Mesendoderm (in vitro differentiated cells): ENCODE results near the gene SBNO2.
A peak's percentile ranks its signal among the peaks of the same experiment; 100 is the strongest.

Experiments used
- DNase-seq: peaks from one replicate; pipeline ENCODE4 v3.0.0; 2013
- H2AK5ac ChIP-seq: 2 replicates; pipeline ENCODE4 v1.6.1; 2013; ENCODE audit warnings: low read length, inconsistent platforms
- H2BK120ac ChIP-seq: 2 replicates; pipeline ENCODE4 v1.6.1; 2013; ENCODE audit warnings: low read depth, mild to moderate bottlenecking, low read length, moderate library complexity, mixed read lengths
- H2BK15ac ChIP-seq: replicated peaks from 2 replicates; pipeline ENCODE4 v1.6.1; 2013; ENCODE audit warnings: low read depth, mild to moderate bottlenecking, moderate library complexity
- H2BK5ac ChIP-seq: 2 replicates; pipeline ENCODE4 v1.6.1; 2013; ENCODE audit warnings: low read length, inconsistent platforms
- H3K18ac ChIP-seq: 2 replicates; pipeline ENCODE4 v1.6.1; 2013; ENCODE audit warnings: mild to moderate bottlenecking, low read length, mixed read lengths
- H3K23ac ChIP-seq: one replicate; pipeline ENCODE4 v1.6.1; 2013; ENCODE audit warnings: low read length
- H3K27ac ChIP-seq: 2 replicates; pipeline ENCODE4 v1.5.1; 2013; ENCODE audit warnings: low read depth, mild to moderate bottlenecking, inconsistent platforms, low read length, moderate library complexity
- H3K27me3 ChIP-seq: 2 replicates; pipeline ENCODE4 v1.6.1; 2013; ENCODE audit warnings: low read length, control low read depth, mild to moderate bottlenecking, inconsistent platforms; ENCODE audit not compliant: insufficient read depth, poor library complexity
- H3K36me3 ChIP-seq: 2 replicates; pipeline ENCODE4 v1.6.1; 2013; ENCODE audit warnings: low read length, inconsistent platforms; ENCODE audit not compliant: control insufficient read depth, insufficient read depth
- H3K4ac ChIP-seq: one replicate; pipeline ENCODE4 v1.6.1; 2013; ENCODE audit warnings: low read depth, mild to moderate bottlenecking, low read length, moderate library complexity
- H3K4me1 ChIP-seq: 2 replicates; pipeline ENCODE4 v1.6.1; 2013; ENCODE audit warnings: low read depth, low read length, inconsistent platforms; ENCODE audit not compliant: control insufficient read depth
- H3K4me2 ChIP-seq: 2 replicates; pipeline ENCODE4 v1.6.1; 2013; ENCODE audit warnings: low read length
- H3K4me3 ChIP-seq: 2 replicates; pipeline ENCODE4 v1.5.1; 2013; ENCODE audit warnings: mild to moderate bottlenecking, low read length
- H3K56ac ChIP-seq: one replicate; pipeline ENCODE4 v1.6.1; 2013; ENCODE audit warnings: low read length
- H3K79me1 ChIP-seq: 2 replicates; pipeline ENCODE4 v1.6.1; 2013; ENCODE audit warnings: low read length, inconsistent platforms
- H3K79me2 ChIP-seq: 2 replicates; pipeline ENCODE4 v1.6.1; 2013; ENCODE audit warnings: mild to moderate bottlenecking, low read length; ENCODE audit not compliant: control insufficient read depth, insufficient read depth
- H3K9ac ChIP-seq: 2 replicates; pipeline ENCODE4 v1.6.1; 2013; ENCODE audit warnings: low read length, inconsistent platforms
- H4K5ac ChIP-seq: one replicate; pipeline ENCODE4 v1.6.1; 2013; ENCODE audit warnings: low read length
- H4K8ac ChIP-seq: one replicate; pipeline ENCODE4 v1.6.1; 2013; ENCODE audit warnings: low read depth, mild to moderate bottlenecking, control low read depth, low read length, moderate library complexity
- WGBS: extraction: QIAGEN DNeasy Blood & Tissue Kit; methylation state at CpG from one replicate; pipeline ENCODE4 v1.1.7; 2013; ENCODE audit warnings: low lambda C conversion rate, missing lambda C conversion rate; ENCODE audit not compliant: insufficient coverage; ENCODE audit errors: extremely low coverage; 5-methylcytosine and 5-hydroxymethylcytosine counted together

Gene SBNO2

GRCh38 chr19:1069009-1069779 is 104.9 kb downstream of the SBNO2 start:
- no peaks in the 10 kb centered on the region for H3K36me3 ChIP-seq
- no peak overlapping the region for H2BK120ac ChIP-seq
- peaks cover 4% of the 10 kb centered on the region for H3K4me1 ChIP-seq
- H2BK15ac ChIP-seq = no peak overlapping the region
- H3K27ac ChIP-seq = no peak overlapping the region
- H3K9ac ChIP-seq = no peak overlapping the region
- no CpG with 5 or more reads among the region's 25 CpGs for WGBS
- peaks cover 5% of the 10 kb centered on the region for H3K27me3 ChIP-seq
- H3K4ac ChIP-seq = no peak overlapping the region
- no peak overlapping the region for H2AK5ac ChIP-seq
- H3K4me2 ChIP-seq = no peak overlapping the region
- no peak overlapping the region for H3K4me3 ChIP-seq
- no peak overlapping the region for H3K56ac ChIP-seq
- no peak overlapping the region for H3K23ac ChIP-seq
- no peaks in the 10 kb centered on the region for H3K79me1 ChIP-seq
- DNase-seq = no peak
- H2BK5ac ChIP-seq = no peak overlapping the region
- no peak overlapping the region for H4K8ac ChIP-seq
- no peak overlapping the region for H4K5ac ChIP-seq
- H3K18ac ChIP-seq = no peak overlapping the region
- no peaks in the 10 kb centered on the region for H3K79me2 ChIP-seq

DNA sequence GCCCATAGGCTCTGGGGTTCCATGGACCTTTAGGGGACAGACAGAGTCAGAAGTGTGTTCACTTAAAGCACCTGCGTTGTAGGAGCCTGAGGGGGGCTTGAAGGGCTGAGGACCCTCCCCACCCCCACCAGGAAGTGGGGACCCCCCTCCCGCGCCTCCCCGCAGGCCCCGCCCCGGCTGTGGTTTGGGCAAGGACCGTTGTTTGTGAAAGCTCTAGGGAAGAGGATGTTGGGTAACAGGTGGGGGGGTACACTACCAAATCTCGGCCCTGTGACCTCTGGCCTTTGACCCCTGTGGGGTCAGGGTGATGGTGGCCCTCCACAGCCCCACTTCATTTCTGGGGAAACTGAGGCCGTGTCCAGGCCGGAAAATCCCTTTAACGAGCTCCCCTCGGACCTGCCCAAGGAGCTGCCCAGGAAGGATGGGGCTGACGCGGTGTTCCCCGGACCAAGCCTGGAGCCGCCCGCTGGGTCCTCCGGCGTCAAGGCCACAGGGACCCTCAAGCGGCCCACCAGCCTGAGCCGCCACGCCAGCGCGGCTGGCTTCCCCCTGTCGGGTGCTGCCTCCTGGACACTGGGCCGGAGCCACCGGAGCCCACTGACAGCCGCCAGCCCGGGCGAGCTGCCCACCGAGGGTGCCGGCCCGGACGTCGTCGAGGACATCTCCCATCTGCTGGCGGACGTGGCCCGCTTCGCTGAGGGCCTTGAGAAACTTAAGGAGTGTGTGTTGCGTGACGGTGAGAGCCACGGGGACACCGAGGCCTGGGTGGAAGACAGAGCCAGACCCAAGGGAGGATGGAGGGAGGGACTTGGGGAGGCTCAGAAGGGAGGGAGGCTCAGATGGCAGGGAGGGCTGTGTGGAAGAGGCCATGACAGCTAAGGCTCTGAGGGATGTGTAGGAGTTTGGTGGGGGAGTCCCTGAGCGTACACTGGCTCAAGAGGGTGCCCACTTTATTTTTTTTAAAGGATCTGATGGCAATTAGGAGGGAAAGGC is 105.8 kb downstream of the SBNO2 start:
- Histone ChIP-seq H3K4me3 (no peak overlapping the region), H3K36me3 (no peaks in the 10 kb centered on the region), H3K4me1 (peaks cover 4% of the 10 kb centered on the region), H2AK5ac (no peak overlapping the region), H3K27ac (no peak overlapping the region), H3K23ac (no peak overlapping the region), H3K27me3 (peaks cover 5% of the 10 kb centered on the region), H3K4ac (no peak overlapping the region), H3K18ac (no peak overlapping the region), H3K79me1 (no peaks in the 10 kb centered on the region), H3K4me2 (no peak overlapping the region), H3K79me2 (no peaks in the 10 kb centered on the region), H3K56ac (no peak overlapping the region), H2BK5ac (no peak overlapping the region), H2BK15ac (no peak overlapping the region), H2BK120ac (no peak overlapping the region), H4K8ac (no peak overlapping the region), H3K9ac (no peak overlapping the region), H4K5ac (no peak overlapping the region)
- WGBS = no CpG with 5 or more reads among the region's 45 CpGs
- no peak for DNase-seq

GRCh38 chr19:1067341-1067957 is 106.6 kb downstream of the SBNO2 start:
- WGBS = no CpG with 5 or more reads among the region's 38 CpGs
- Histone ChIP-seq H3K4me2 (peak overlapping the region; percentile 20), H3K4me1 (peaks cover 4% of the 10 kb centered on the region), H3K9ac (peak overlapping the region; percentile 44), H3K4me3 (no peak overlapping the region), H3K79me2 (no peaks in the 10 kb centered on the region), H2BK5ac (no peak overlapping the region), H3K18ac (peak overlapping the region; percentile 10), H3K79me1 (no peaks in the 10 kb centered on the region), H4K5ac (no peak overlapping the region), H4K8ac (no peak overlapping the region), H3K27me3 (peaks cover 5% of the 10 kb centered on the region), H3K56ac (peak overlapping the region; percentile 64), H3K4ac (no peak overlapping the region), H2AK5ac (no peak overlapping the region), H3K27ac (no peak overlapping the region), H2BK120ac (no peak overlapping the region), H2BK15ac (no peak overlapping the region), H3K23ac (no peak overlapping the region), H3K36me3 (no peaks in the 10 kb centered on the region)
- no peak for DNase-seq

DNA sequence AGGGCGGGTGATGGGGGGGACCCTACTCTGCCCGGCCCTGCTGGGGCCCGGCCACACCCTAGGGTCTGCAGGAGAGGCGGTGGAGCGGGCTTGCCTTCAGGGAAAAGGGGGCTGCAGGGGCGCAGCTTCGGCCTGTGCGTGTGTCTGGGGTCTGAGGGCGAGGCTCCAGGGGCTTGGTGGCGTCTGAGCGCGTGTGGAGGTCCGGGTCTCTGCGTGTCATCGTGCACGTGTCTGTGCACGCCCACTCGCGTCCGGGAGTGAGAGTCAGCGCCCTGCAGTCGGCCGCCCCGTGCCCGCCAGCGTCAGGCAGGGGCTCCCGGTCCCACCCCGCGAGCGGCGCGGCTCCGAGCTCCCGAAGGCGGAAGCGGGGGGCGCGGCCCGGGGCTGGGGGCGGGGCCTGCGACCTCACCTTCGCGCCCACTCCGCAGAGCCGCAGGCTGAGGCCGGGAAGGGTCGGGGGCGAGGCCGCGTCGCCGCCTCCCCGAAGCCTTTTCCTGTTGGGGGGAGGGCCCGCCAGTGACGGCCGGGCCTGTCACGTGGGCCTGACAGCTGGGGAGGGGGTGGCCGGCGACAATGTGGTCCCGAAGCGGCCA is 107.2 kb downstream of the SBNO2 start, which contains the start of gene ARHGAP45:
ARHGAP45 (plus strand) TSS at position 420 of the 593 bp plus-strand sequence. CDS start 239 bp downstream, outside the sequence.
- H2BK15ac ChIP-seq = no peak within 1 kb of the TSS
- WGBS = no CpG with 5 or more reads among the region's 61 CpGs
- no peaks in the 10 kb centered on the region for H3K36me3 ChIP-seq
- H3K18ac ChIP-seq = peak within 1 kb of the TSS; percentile 10
- H2BK120ac ChIP-seq = no peak within 1 kb of the TSS
- H3K4ac ChIP-seq = peak within 1 kb of the TSS; percentile 10
- no peak within 1 kb of the TSS for H4K8ac ChIP-seq
- H3K56ac ChIP-seq = peak within 1 kb of the TSS; percentile 89
- peak within 1 kb of the TSS; percentile 68 for H3K4me2 ChIP-seq
- DNase-seq = peak; percentile 53
- no peak within 1 kb of the TSS for H3K23ac ChIP-seq
- no peaks in the 10 kb centered on the region for H3K79me1 ChIP-seq
- H3K4me3 ChIP-seq = no peak within 1 kb of the TSS
- no peak within 1 kb of the TSS for H4K5ac ChIP-seq
- peaks cover 5% of the 10 kb centered on the region for H3K27me3 ChIP-seq
- peak within 1 kb of the TSS; percentile 68 for H3K9ac ChIP-seq
- peaks cover 4% of the 10 kb centered on the region for H3K4me1 ChIP-seq
- H3K27ac ChIP-seq = no peak within 1 kb of the TSS
- no peaks in the 10 kb centered on the region for H3K79me2 ChIP-seq
- no peak within 1 kb of the TSS for H2BK5ac ChIP-seq
- no peak within 1 kb of the TSS for H2AK5ac ChIP-seq

DNA sequence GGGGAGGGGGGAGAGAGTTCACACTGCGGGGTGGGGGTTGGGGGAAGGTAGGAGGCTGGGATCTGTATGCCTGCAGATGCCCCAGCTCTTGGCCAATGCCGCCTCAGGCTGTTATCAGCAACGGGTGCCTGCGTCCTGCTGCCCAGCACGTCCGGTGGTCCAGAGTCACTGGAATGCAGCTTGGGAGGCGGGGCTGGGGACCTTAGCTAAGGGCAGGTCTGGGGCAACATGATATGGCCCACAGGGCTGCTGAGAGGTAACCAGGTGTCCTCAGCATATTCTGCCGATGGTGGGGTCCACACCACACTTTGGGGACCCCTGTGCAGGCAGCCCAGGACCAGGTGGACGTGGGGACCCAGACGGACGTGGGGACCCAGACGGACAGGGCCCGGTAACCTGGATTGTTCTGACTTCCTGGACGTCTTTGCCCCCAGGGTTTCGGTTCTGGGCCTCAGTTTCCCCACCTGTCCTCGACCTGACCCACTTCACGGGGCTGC is 107.8 kb downstream of the SBNO2 start:
- DNase-seq = peak; percentile 78
- peak overlapping the region; percentile 89 for H3K56ac ChIP-seq
- H4K5ac ChIP-seq = no peak overlapping the region
- H3K79me2 ChIP-seq = no peaks in the 10 kb centered on the region
- H3K36me3 ChIP-seq = no peaks in the 10 kb centered on the region
- H3K9ac ChIP-seq = peak overlapping the region; percentile 68
- no peak overlapping the region for H3K27ac ChIP-seq
- no peak overlapping the region for H4K8ac ChIP-seq
- no peak overlapping the region for H2BK120ac ChIP-seq
- no peak overlapping the region for H2AK5ac ChIP-seq
- H3K4me3 ChIP-seq = no peak overlapping the region
- H3K27me3 ChIP-seq = peaks cover 5% of the 10 kb centered on the region
- no peaks in the 10 kb centered on the region for H3K79me1 ChIP-seq
- WGBS = no CpG with 5 or more reads among the region's 17 CpGs
- H2BK15ac ChIP-seq = no peak overlapping the region
- H3K4me2 ChIP-seq = no peak overlapping the region
- peak overlapping the region; percentile 5 for H3K18ac ChIP-seq
- no peak overlapping the region for H3K23ac ChIP-seq
- peaks cover 4% of the 10 kb centered on the region for H3K4me1 ChIP-seq
- peak overlapping the region; percentile 10 for H3K4ac ChIP-seq
- no peak overlapping the region for H2BK5ac ChIP-seq
